Measurements from ENCODE around the gene PEX14. TPM values are rescaled to one million over a fixed set of nuclear protein-coding genes. Genes with fewer than 3 reads are reported as not detected.
A peak's percentile ranks its signal among the peaks of the same experiment; 100 is the strongest.

PEX14 gene
- total and polyA plus RNA-seq, 9 of the 15 experiments (the other 6 are each of a cell fraction or from before 2014, with no cell fraction given) = 2.6 to 45.7 (median 22.7) TPM

DNA sequence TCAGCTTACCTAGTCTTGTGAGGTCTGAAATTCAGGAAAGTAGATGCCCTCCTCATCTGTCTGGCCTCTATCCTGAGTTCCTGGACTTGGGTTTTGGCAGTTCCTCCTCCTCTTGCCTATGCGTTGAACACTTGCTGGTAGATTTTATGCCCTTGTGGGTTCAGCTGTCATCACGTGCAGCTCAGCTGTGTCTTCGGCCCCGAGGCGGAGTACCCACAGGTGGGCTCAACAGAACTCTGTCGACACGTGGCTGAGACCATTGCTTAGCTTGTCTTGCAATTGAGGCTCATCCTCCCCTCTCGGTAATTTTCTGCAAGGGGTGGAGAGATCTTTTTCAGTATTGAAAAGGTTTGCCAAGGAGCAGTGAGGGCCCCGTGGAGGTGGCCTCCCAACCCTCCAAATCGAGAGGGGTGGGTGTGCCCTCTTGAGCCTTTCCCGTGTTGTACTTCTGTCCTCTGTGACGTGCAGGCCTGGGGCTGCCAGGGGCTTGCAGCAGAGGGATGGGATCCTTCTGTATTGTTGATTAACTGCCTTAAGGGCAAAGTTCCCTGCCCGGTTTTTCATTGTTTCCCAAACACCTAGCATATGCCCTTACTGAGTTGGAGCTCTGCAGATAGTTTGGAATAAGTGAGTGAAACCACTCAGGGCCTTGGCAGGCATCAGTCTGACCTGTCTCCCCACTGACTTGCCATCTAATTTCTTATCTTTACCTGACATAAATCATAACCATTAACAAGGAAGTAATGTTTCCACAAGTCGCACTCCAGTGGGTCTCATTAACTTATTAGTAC is 41.6 kb upstream of the PEX14 start:
- ATAC-seq = no peak
- CTCF ChIA-PET (ENCODE audit: low intra/inter-chr PET ratio) = interaction anchor here (5.7 kb wide), 1 partner anchor 61 kb away, joined by 95 read pairs; no protein-coding TSS in a partner anchor
- POLR2A ChIA-PET = interaction anchor here (0.6 to 1.9 kb wide), 4 partner anchors 9 to 354 kb away, joined by 3 to 9 read pairs (median 4); partner anchors contain the start of gene CORT

DNA sequence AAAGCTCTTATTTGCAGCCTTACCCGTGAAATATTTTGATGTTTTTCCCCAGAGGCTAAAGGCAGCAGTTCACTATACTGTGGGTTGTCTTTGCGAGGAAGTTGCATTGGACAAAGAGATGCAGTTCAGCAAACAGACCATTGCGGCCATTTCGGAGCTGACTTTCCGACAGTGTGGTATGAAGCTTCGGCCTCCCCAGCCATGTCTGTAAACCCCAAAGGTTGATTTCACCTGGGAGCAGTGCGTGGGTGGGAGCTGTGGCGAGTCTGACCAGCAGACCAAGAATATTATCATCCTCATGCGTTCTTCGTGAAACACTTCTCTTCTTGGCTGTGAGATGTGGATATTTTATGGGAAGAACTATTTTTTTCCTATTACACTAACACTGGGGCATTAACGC is 41.0 kb upstream of the PEX14 start:
- H2AFZ ChIP-seq (ENCODE audit: low read depth, low read length) = no peak overlapping the region
- no TSS peak for BruUV-seq (replicated peaks)
- no peak for DNase-seq (ENCODE audit: extremely low read depth in 1 of 4, low spot score in 3 of 4)

More for the DNA sequence above, 41.6 kb upstream of the PEX14 start:
- Histone ChIP-seq H3K9me3 (replicated peaks; ENCODE audit: control insufficient read depth, insufficient read depth, low read depth, low read length) (no peaks in the 10 kb centered on the region), H4K20me1 (replicated peaks; ENCODE audit: control insufficient read depth, insufficient read depth, low read length) (no peaks in the 10 kb centered on the region), H3K9me1 (ENCODE audit: control insufficient read depth, insufficient read depth, low read length) (peaks cover 3% of the 10 kb centered on the region), H3K4me3 (no peak overlapping the region), H3K27ac (ENCODE audit: extremely low read depth, low read depth, low read length) (no peak overlapping the region), H3K36me3 (ENCODE audit: control insufficient read depth, insufficient read depth, low read length) (no peaks in the 10 kb centered on the region), H3K79me2 (ENCODE audit: control insufficient read depth, insufficient read depth, low read length) (peaks cover 12% of the 10 kb centered on the region; the same call in 2 of the 3 replicates), H3K4me1 (replicated peaks in 1 of 2; ENCODE audit: control insufficient read depth in 2 of 2, insufficient read depth in 2 of 2, low read length in 2 of 2) (peaks cover 9 to 21% of the 10 kb centered on the region in 2 experiments; a peak in 4 of 5 replicates), H3K9ac (ENCODE audit: insufficient read depth in 1 of 2, low read depth in 2 of 2, low read length in 2 of 2) (no peak overlapping the region; a peak in 1 of 4 replicates), H3K4me2 (ENCODE audit: insufficient read depth, low read length) (no peak overlapping the region), H3K27me3 (ENCODE audit: control insufficient read depth in 2 of 2, insufficient read depth in 2 of 2, low read length in 2 of 2) (no peaks in the 10 kb centered on the region), H2AFZ (ENCODE audit: low read depth, low read length) (no peak overlapping the region)
- intact Hi-C loops (cut with micrococcal nuclease) (no loop called here), in situ Hi-C loops (cut with MboI) (loop anchor here (5.0 kb wide), 1 partner anchor 59 kb away; no protein-coding TSS in a partner anchor)
- no TSS peak for BruUV-seq (replicated peaks)
- FAIRE-seq (no peak), DNase-seq (ENCODE audit: extremely low read depth in 1 of 4, low spot score in 3 of 4) (no peak)
- TF ChIP-seq ZNF444 (CRISPR knock-in tag; IDR thresholded peaks at IDR 0.05) = no peak
- no peak for TF ChIP-seq ZC3H11A (IDR thresholded peaks at IDR 0.05; ENCODE audit: low read depth, low read length)
- peak; percentile 51 for TF ChIP-seq MEIS2 (IDR thresholded peaks at IDR 0.05; ENCODE audit: partially characterized antibody)
- no peak for TF ChIP-seq ARNT (IDR thresholded peaks at IDR 0.05)
- WGBS (ENCODE audit: insufficient coverage, low coverage, missing lambda C conversion rate) = 60% methylated on average over 14 of the region's 14 CpGs

More for the DNA sequence above, 41.0 kb upstream of the PEX14 start:
- Histone ChIP-seq H3K27ac (ENCODE audit: extremely low read depth, low read depth, low read length) (no peak overlapping the region), H3K9me3 (replicated peaks; ENCODE audit: control insufficient read depth, insufficient read depth, low read depth, low read length) (no peaks in the 10 kb centered on the region), H3K36me3 (ENCODE audit: control insufficient read depth, insufficient read depth, low read length) (no peaks in the 10 kb centered on the region), H3K79me2 (ENCODE audit: control insufficient read depth, insufficient read depth, low read length) (peaks cover 12% of the 10 kb centered on the region; the same call in 2 of the 3 replicates), H3K4me1 (replicated peaks in 1 of 2; ENCODE audit: control insufficient read depth in 2 of 2, insufficient read depth in 2 of 2, low read length in 2 of 2) (peaks cover 9 to 20% of the 10 kb centered on the region in 2 experiments; a peak in 4 of 5 replicates), H3K9me1 (ENCODE audit: control insufficient read depth, insufficient read depth, low read length) (peaks cover 3% of the 10 kb centered on the region), H3K27me3 (ENCODE audit: control insufficient read depth in 2 of 2, insufficient read depth in 2 of 2, low read length in 2 of 2) (no peaks in the 10 kb centered on the region), H4K20me1 (replicated peaks; ENCODE audit: control insufficient read depth, insufficient read depth, low read length) (no peaks in the 10 kb centered on the region), H3K9ac (ENCODE audit: insufficient read depth in 1 of 2, low read depth in 2 of 2, low read length in 2 of 2) (peak overlapping the region in 1 of 2 experiments; percentile 11; a peak in 1 of 4 replicates), H3K4me3 (no peak overlapping the region), H3K4me2 (ENCODE audit: insufficient read depth, low read length) (no peak overlapping the region)
- FAIRE-seq = no peak
- TF ChIP-seq LARP7 (IDR thresholded peaks at IDR 0.05) (no peak), EGR1 (conservative IDR thresholded peaks at IDR 0.05) (peak; percentile 35; the same call in 1 of the 2 replicates), MEIS2 (IDR thresholded peaks at IDR 0.05; ENCODE audit: partially characterized antibody) (peak; percentile 0)
- POLR2A ChIA-PET = interaction anchor here (0.6 to 1.9 kb wide), 5 partner anchors 9 to 488 kb away, joined by 3 to 9 read pairs (median 3); partner anchors contain the start of gene CORT
- in situ Hi-C loops (cut with MboI) (loop anchor here (5.0 kb wide), 1 partner anchor 59 kb away; no protein-coding TSS in a partner anchor), intact Hi-C loops (cut with micrococcal nuclease) (no loop called here)
- WGBS (ENCODE audit: insufficient coverage, low coverage, missing lambda C conversion rate) = 66% methylated on average over 11 of the region's 11 CpGs
- CTCF ChIA-PET (ENCODE audit: low intra/inter-chr PET ratio) = no interaction called here
- ATAC-seq = no peak
